ENCODE measurements around the gene CD36. TPM values are rescaled to one million over a fixed set of nuclear protein-coding genes. Genes with fewer than 3 reads are reported as not detected.

Gene CD36
- total and polyA plus RNA-seq, 10 of the 15 experiments (the other 5 are each of a cell fraction or from before 2014, with no cell fraction given): 0.20 to 283 (median 172) TPM

- in situ Hi-C loops (cut with MboI): no loop called here
- DNase-seq (ENCODE audit: low read depth, low spot score): no peak
- Histone ChIP-seq H2AFZ (ENCODE audit: control insufficient read depth, low read depth, low read length) (no peak overlapping the region), H3K27ac (ENCODE audit: control insufficient read depth, insufficient read depth) (no peak overlapping the region), H3K27me3 (replicated peaks in 1 of 2; ENCODE audit: control insufficient read depth in 2 of 2, insufficient read depth in 2 of 2, low read length in 1 of 2) (no peaks in the 10 kb centered on the region), H3K9ac (ENCODE audit: control insufficient read depth, insufficient read depth, low read length) (no peak overlapping the region), H3K79me2 (ENCODE audit: control insufficient read depth, insufficient read depth, low read length) (no peaks in the 10 kb centered on the region), H3K4me1 (ENCODE audit: control insufficient read depth, insufficient read depth, low read length) (no peaks in the 10 kb centered on the region), H4K20me1 (ENCODE audit: control insufficient read depth, insufficient read depth) (no peaks in the 10 kb centered on the region), H3K4me2 (ENCODE audit: control insufficient read depth, insufficient read depth) (no peak overlapping the region), H3K4me3 (no peak overlapping the region), H3K9me3 (replicated peaks; ENCODE audit: control insufficient read depth, insufficient read depth, low read length) (no peaks in the 10 kb centered on the region), H3K36me3 (ENCODE audit: control insufficient read depth in 2 of 2, insufficient read depth in 2 of 2, low read length in 1 of 2) (no peaks in the 10 kb centered on the region)
- no TSS peak for BruUV-seq (replicated peaks)
- ATAC-seq: no peak
- POLR2A ChIA-PET: no interaction called here
- CTCF ChIA-PET: interaction anchor here (0.6 to 0.7 kb wide), 2 partner anchors 30 to 729 kb away, joined by 3 to 4 read pairs; no protein-coding TSS in a partner anchor
- FAIRE-seq: no peak
- intact Hi-C loops (cut with micrococcal nuclease; ENCODE audit: unreplicated experiment): no loop called here
- WGBS (ENCODE audit: insufficient coverage, insufficient replicate concordance, low lambda C conversion rate, missing lambda C conversion rate): 24% methylated on average over 3 of the region's 3 CpGs
- no peak for TF ChIP-seq ASH2L (IDR thresholded peaks at IDR 0.05; ENCODE audit: borderline replicate concordance, low read depth)
- no peak for TF ChIP-seq STAT3 (IDR thresholded peaks at IDR 0.05; ENCODE audit: low read depth, low read length)
- TF ChIP-seq SRF (IDR thresholded peaks at IDR 0.05; ENCODE audit: low read depth in 2 of 2, low read length in 2 of 2): no peak
- TF ChIP-seq WRNIP1 (IDR thresholded peaks at IDR 0.05; ENCODE audit: borderline replicate concordance, low read depth, low read length): no peak
- no peak for TF ChIP-seq HDAC2 (IDR thresholded peaks at IDR 0.05)
- TF ChIP-seq FOXM1 (IDR thresholded peaks at IDR 0.05; ENCODE audit: low read depth, low read length): no peak
- no peak for TF ChIP-seq SUPT20H (IDR thresholded peaks at IDR 0.05; ENCODE audit: borderline replicate concordance, control insufficient read depth, low read depth, low read length)
- TF ChIP-seq, protein P1, sequence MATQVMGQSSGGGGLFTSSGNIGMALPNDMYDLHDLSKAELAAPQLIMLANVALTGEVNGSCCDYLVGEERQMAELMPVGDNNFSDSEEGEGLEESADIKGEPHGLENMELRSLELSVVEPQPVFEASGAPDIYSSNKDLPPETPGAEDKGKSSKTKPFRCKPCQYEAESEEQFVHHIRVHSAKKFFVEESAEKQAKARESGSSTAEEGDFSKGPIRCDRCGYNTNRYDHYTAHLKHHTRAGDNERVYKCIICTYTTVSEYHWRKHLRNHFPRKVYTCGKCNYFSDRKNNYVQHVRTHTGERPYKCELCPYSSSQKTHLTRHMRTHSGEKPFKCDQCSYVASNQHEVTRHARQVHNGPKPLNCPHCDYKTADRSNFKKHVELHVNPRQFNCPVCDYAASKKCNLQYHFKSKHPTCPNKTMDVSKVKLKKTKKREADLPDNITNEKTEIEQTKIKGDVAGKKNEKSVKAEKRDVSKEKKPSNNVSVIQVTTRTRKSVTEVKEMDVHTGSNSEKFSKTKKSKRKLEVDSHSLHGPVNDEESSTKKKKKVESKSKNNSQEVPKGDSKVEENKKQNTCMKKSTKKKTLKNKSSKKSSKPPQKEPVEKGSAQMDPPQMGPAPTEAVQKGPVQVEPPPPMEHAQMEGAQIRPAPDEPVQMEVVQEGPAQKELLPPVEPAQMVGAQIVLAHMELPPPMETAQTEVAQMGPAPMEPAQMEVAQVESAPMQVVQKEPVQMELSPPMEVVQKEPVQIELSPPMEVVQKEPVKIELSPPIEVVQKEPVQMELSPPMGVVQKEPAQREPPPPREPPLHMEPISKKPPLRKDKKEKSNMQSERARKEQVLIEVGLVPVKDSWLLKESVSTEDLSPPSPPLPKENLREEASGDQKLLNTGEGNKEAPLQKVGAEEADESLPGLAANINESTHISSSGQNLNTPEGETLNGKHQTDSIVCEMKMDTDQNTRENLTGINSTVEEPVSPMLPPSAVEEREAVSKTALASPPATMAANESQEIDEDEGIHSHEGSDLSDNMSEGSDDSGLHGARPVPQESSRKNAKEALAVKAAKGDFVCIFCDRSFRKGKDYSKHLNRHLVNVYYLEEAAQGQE (IDR thresholded peaks at IDR 0.05; ENCODE audit: low read depth, low read length): no peak
- no peak for TF ChIP-seq TCF3 (IDR thresholded peaks at IDR 0.05; ENCODE audit: borderline replicate concordance, insufficient read depth, low read depth, low read length)
- no peak for TF ChIP-seq ETV6 (conservative IDR thresholded peaks at IDR 0.05 in 1 of 2, IDR thresholded peaks at IDR 0.05 in 1 of 2; ENCODE audit: borderline replicate concordance in 1 of 2, low read depth in 1 of 2)
- TF ChIP-seq ATF2 (IDR thresholded peaks at IDR 0.05; ENCODE audit: low read length): no peak
- TF ChIP-seq PML (IDR thresholded peaks at IDR 0.05; ENCODE audit: low read length): no peak
- TF ChIP-seq, protein P2, sequence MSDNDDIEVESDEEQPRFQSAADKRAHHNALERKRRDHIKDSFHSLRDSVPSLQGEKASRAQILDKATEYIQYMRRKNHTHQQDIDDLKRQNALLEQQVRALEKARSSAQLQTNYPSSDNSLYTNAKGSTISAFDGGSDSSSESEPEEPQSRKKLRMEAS (IDR thresholded peaks at IDR 0.05; ENCODE audit: low read depth, low read length): no peak
- no peak for TF ChIP-seq E2F8 (IDR thresholded peaks at IDR 0.05; ENCODE audit: low read depth, partially characterized antibody)
- TF ChIP-seq ESRRA (IDR thresholded peaks at IDR 0.05; ENCODE audit: low read length): no peak
- no peak for TF ChIP-seq ZNF217 (IDR thresholded peaks at IDR 0.05)
- no peak for TF ChIP-seq TCF7 (IDR thresholded peaks at IDR 0.05; ENCODE audit: borderline replicate concordance)
- SMC1A ChIA-PET (ENCODE audit: uncharacterized antibody, unreplicated experiment): no interaction called here
- RAD21 ChIA-PET (ENCODE audit: unreplicated experiment): no interaction called here
These were observed 5.6 kb upstream of the CD36 start for GRCh38 chr7:80632819-80633218.
